Measurements from ENCODE around the gene KATNAL1.

The KATNAL1 gene

GRCh38 chr13:30307194-30307970 lies at the start of gene KATNAL1:
TSS of gene KATNAL1 (minus strand) at chr13:30307551. CDS start at chr13:30283777, 23,774 bp downstream.
- peak; percentile 71 for ATAC-seq
- DNase-seq = peak; percentile 76

- DNase-seq (no peak), ATAC-seq (no peak)
Observed at GRCh38 chr13:30355839-30356238, 48.5 kb upstream of the KATNAL1 start.

GRCh38 chr13:30355384-30355699 lies 48.0 kb upstream of the KATNAL1 start:
- peak; percentile 58 for DNase-seq
- ATAC-seq = peak; percentile 88

GRCh38 chr13:30354493-30355383 lies 47.4 kb upstream of the KATNAL1 start:
- no peak for DNase-seq
- no peak for ATAC-seq

GRCh38 chr13:30353471-30354215 lies 46.3 kb upstream of the KATNAL1 start:
- no peak for DNase-seq
- ATAC-seq = no peak

GRCh38 chr13:30353060-30353459 lies 45.7 kb upstream of the KATNAL1 start:
- DNase-seq (no peak), ATAC-seq (no peak)

- ATAC-seq = no peak
- DNase-seq = no peak
Observed at GRCh38 chr13:30352121-30352520, 44.8 kb upstream of the KATNAL1 start.

GRCh38 chr13:30346789-30347167 lies 39.4 kb upstream of the KATNAL1 start:
- DNase-seq = no peak
- peak; percentile 45 for ATAC-seq

GRCh38 chr13:30346153-30346788 lies 38.9 kb upstream of the KATNAL1 start:
- DNase-seq (peak; percentile 63), ATAC-seq (peak; percentile 76)

GRCh38 chr13:30345426-30346100 lies 38.2 kb upstream of the KATNAL1 start:
- DNase-seq (no peak), ATAC-seq (no peak)

GRCh38 chr13:30341815-30342570 lies 34.6 kb upstream of the KATNAL1 start:
- DNase-seq (no peak), ATAC-seq (no peak)

- no peak for ATAC-seq
Observed at GRCh38 chr13:30340331-30341250, 33.2 kb upstream of the KATNAL1 start.

GRCh38 chr13:30339738-30340330 lies 32.5 kb upstream of the KATNAL1 start:
- DNase-seq (no peak), ATAC-seq (no peak)

More at GRCh38 chr13:30340331-30341250, 33.2 kb upstream of the KATNAL1 start:
- DNase-seq = no peak

- no peak for ATAC-seq
Observed at GRCh38 chr13:30338952-30339351, 31.6 kb upstream of the KATNAL1 start.

GRCh38 chr13:30338331-30338851 lies 31.0 kb upstream of the KATNAL1 start:
- DNase-seq = no peak

More at GRCh38 chr13:30338952-30339351, 31.6 kb upstream of the KATNAL1 start:
- DNase-seq = no peak

GRCh38 chr13:30337061-30337610 lies 29.8 kb upstream of the KATNAL1 start:
- ATAC-seq (peak; percentile 80), DNase-seq (no peak)

More at GRCh38 chr13:30338331-30338851, 31.0 kb upstream of the KATNAL1 start:
- ATAC-seq = no peak

- DNase-seq = no peak
- no peak for ATAC-seq
Observed at GRCh38 chr13:30334663-30335386, 27.5 kb upstream of the KATNAL1 start.

- DNase-seq = no peak
- no peak for ATAC-seq
Observed at GRCh38 chr13:30333616-30334015, 26.3 kb upstream of the KATNAL1 start.

Data from stimulated activated naive CD8-positive, alpha-beta T cell treated with anti-CD3 and anti-CD28 coated beads, Interleukin-15, Interleukin-2, amounts not matched to agents 100 U/mL and 50 U/mL, for 24 hours (primary cell).